Erythroblast (primary cell): Measurements from ENCODE around the gene TTC7B.

ENCODE experiments used
- GATA1 ChIP-seq: IDR thresholded peaks from 2 replicates; pipeline ENCODE4 v1.6.1; 2011; ENCODE audit warnings: low read depth, mild to moderate bottlenecking, control low read depth, low read length, moderate library complexity
- POLR2A ChIP-seq: IDR thresholded peaks from 2 replicates; pipeline ENCODE4 v1.6.1; 2011; ENCODE audit warnings: mild to moderate bottlenecking, low read length

GRCh38 chr14:90483571-90483974 lies 332.7 kb downstream of the TTC7B start:
- TF ChIP-seq POLR2A, result no peak
- no peak for TF ChIP-seq GATA1
